DLD1 (cell line): ENCODE measurements around the gene TBXA2R.

ENCODE experiments used
- in situ Hi-C: cut with HindIII; loops from 2 replicates; pipeline ENCODE4 v1.10.0; 2017; ENCODE audit warnings: low sequenced_read_pairs

Gene TBXA2R

GRCh38 chr19:3620817-3621547, 14.3 kb upstream of the TBXA2R start:
- in situ Hi-C loops, result no loop called here

GRCh38 chr19:3620145-3620816, 13.6 kb upstream of the TBXA2R start:
- in situ Hi-C loops, result no loop called here

- in situ Hi-C loops, result no loop called here
These were observed 12.9 kb upstream of the TBXA2R start for GRCh38 chr19:3619631-3620012.

GRCh38 chr19:3618811-3619630, 12.3 kb upstream of the TBXA2R start:
- in situ Hi-C loops, result no loop called here

GRCh38 chr19:3618144-3618810, 11.6 kb upstream of the TBXA2R start:
- in situ Hi-C loops, result no loop called here

- in situ Hi-C loops, result no loop called here
These were observed 10.8 kb upstream of the TBXA2R start for GRCh38 chr19:3617463-3617862.

GRCh38 chr19:3615524-3616135, 9.0 kb upstream of the TBXA2R start:
- in situ Hi-C loops, result no loop called here

GRCh38 chr19:3614858-3615505, 8.3 kb upstream of the TBXA2R start:
- in situ Hi-C loops, result no loop called here

- in situ Hi-C loops, result no loop called here
These were observed 7.4 kb upstream of the TBXA2R start for GRCh38 chr19:3613818-3614661.

GRCh38 chr19:3612901-3613741, 6.4 kb upstream of the TBXA2R start:
- in situ Hi-C loops, result no loop called here

GRCh38 chr19:3612330-3612729, 5.7 kb upstream of the TBXA2R start:
- in situ Hi-C loops, result no loop called here

- in situ Hi-C loops, result no loop called here
These were observed 5.2 kb upstream of the TBXA2R start for GRCh38 chr19:3611841-3612240.

GRCh38 chr19:3610745-3611717, 4.4 kb upstream of the TBXA2R start:
- in situ Hi-C loops, result no loop called here

- in situ Hi-C loops, result no loop called here
These were observed 3.4 kb upstream of the TBXA2R start for GRCh38 chr19:3609779-3610719.

GRCh38 chr19:3608750-3609322, 2.2 kb upstream of the TBXA2R start:
- in situ Hi-C loops, result no loop called here

GRCh38 chr19:3608079-3608641, 1.5 kb upstream of the TBXA2R start:
- in situ Hi-C loops, result no loop called here
